GM23248 (cell line): Measurements from ENCODE around the gene PSEN2. TPM values are rescaled to one million over a fixed set of nuclear protein-coding genes. Genes with fewer than 3 reads are reported as not detected.

Experiments
- DNase-seq: peaks from one replicate; pipeline ENCODE4 v3.0.0-alpha.2; 2015
- H2AFZ ChIP-seq: fragments of 200-600 bp; sonication (generic); 2 replicates; pipeline ENCODE4 v1.6.1; 2016; ENCODE audit warnings: antibody characterized with exemption
- H3F3A ChIP-seq: fragments of 200-600 bp; sonication (generic); 2 replicates; pipeline ENCODE4 v1.6.1; 2016; ENCODE audit warnings: mild to moderate bottlenecking, antibody characterized with exemption, mixed run types; ENCODE audit not compliant: insufficient read depth
- H3K27ac ChIP-seq: fragments of 200-600 bp; sonication (generic); 2 replicates; pipeline ENCODE4 v1.5.1; 2016; ENCODE audit warnings: mild to moderate bottlenecking
- H3K27me3 ChIP-seq: fragments of 200-600 bp; sonication (generic); replicated peaks from 2 replicates; pipeline ENCODE4 v1.6.1; 2016; ENCODE audit warnings: mild to moderate bottlenecking; ENCODE audit not compliant: insufficient read depth
- H3K36me3 ChIP-seq: fragments of 200-600 bp; sonication (generic); 2 replicates; pipeline ENCODE4 v1.6.1; 2016; ENCODE audit warnings: low read depth, mild to moderate bottlenecking
- H3K4me1 ChIP-seq: fragments of 200-600 bp; sonication (generic); 2 replicates; pipeline ENCODE4 v1.6.1; 2016; ENCODE audit warnings: mild to moderate bottlenecking; ENCODE audit not compliant: insufficient read depth
- H3K4me2 ChIP-seq: fragments of 200-600 bp; sonication (generic); one replicate; pipeline ENCODE4 v1.6.1; 2016; ENCODE audit warnings: mild to moderate bottlenecking; ENCODE audit not compliant: unreplicated experiment
- H3K4me3 ChIP-seq: fragments of 200-600 bp; sonication (generic); 2 replicates; pipeline ENCODE4 v1.5.1; 2016; ENCODE audit warnings: mild to moderate bottlenecking
- H3K79me2 ChIP-seq: fragments of 200-600 bp; sonication (generic); 2 replicates; pipeline ENCODE4 v1.6.1; 2016; ENCODE audit warnings: mild to moderate bottlenecking; ENCODE audit not compliant: insufficient read depth
- H3K9ac ChIP-seq: fragments of 200-600 bp; sonication (generic); 2 replicates; pipeline ENCODE4 v1.6.1; 2016; ENCODE audit warnings: mild to moderate bottlenecking
- H3K9me2 ChIP-seq: fragments of 200-600 bp; sonication (generic); 2 replicates; pipeline ENCODE4 v1.6.1; 2016; ENCODE audit warnings: mixed run types, mild to moderate bottlenecking, moderate library complexity; ENCODE audit not compliant: insufficient read depth
- H3K9me3 ChIP-seq: fragments of 200-600 bp; sonication (generic); one replicate; pipeline ENCODE4 v1.6.1; 2017; ENCODE audit warnings: low read depth
- H4K20me1 ChIP-seq: fragments of 200-600 bp; sonication (generic); 2 replicates; pipeline ENCODE4 v1.6.0; 2016; ENCODE audit not compliant: insufficient read depth
- EZH2 ChIP-seq: fragments of 200-600 bp; sonication (generic); IDR thresholded peaks from 2 replicates; pipeline ENCODE4 v1.6.1; 2018; ENCODE audit warnings: antibody characterized with exemption, mild to moderate bottlenecking; ENCODE audit not compliant: insufficient read depth, poor library complexity, severe bottlenecking
- EZH2phosphoT487 ChIP-seq: fragments of 200-600 bp; sonication (generic); IDR thresholded peaks from 2 replicates; pipeline ENCODE4 v1.6.1; 2018; ENCODE audit warnings: antibody characterized with exemption, moderate library complexity, mild to moderate bottlenecking, low read depth; ENCODE audit not compliant: insufficient read depth
- WGBS, 2 experiments: methylation state at CpG; one replicate each; pipeline ENCODE4 v1.1.6; 2015 to 2017; ENCODE audit warnings: low lambda C conversion rate in 2 of 2, low coverage in 1 of 2; ENCODE audit errors: missing lambda C conversion rate in 2 of 2; 5-methylcytosine and 5-hydroxymethylcytosine counted together
- in situ Hi-C: fragments of 300-500 bp; cut with MboI; formaldehyde crosslinking; loops from 2 replicates; pipeline ENCODE4 v1.15.0; 2020
- polyA plus RNA-seq: library from polyadenylated mRNA; unstranded; fragments of >200 nt; fragmentation: Nextera tagmentation; extraction: Ambion mirVana; gene quantifications from 2 replicates; pipeline ENCODE4 v1.2.1, GENCODE V29; 2016
- total RNA-seq: library from RNA; depleted of rRNA; stranded (reverse); fragments of >200 nt; shearing (Covaris generic); gene quantifications from 2 replicates; pipeline ENCODE4 v1.2.3, GENCODE V29; 2014

PSEN2 gene
- total and polyA plus RNA-seq, 2 experiments from 2014 or later = 7.5 to 13.9 TPM

GRCh38 chr1:226937940-226938725, 67.7 kb downstream of the PSEN2 start:
- Histone ChIP-seq H3F3A (no peaks in the 10 kb centered on the region), H3K27ac (peak overlapping the region; percentile 94), H3K36me3 (no peaks in the 10 kb centered on the region), H3K9ac (peak overlapping the region; percentile 95), H4K20me1 (no peaks in the 10 kb centered on the region), H3K4me3 (peak overlapping the region; percentile 85; the same call in 1 of the 2 replicates), H3K9me2 (no peaks in the 10 kb centered on the region), H3K4me1 (peaks cover 8% of the 10 kb centered on the region), H3K4me2 (peak overlapping the region; percentile 94), H3K79me2 (no peaks in the 10 kb centered on the region), H2AFZ (peak overlapping the region; percentile 98), H3K27me3 (no peaks in the 10 kb centered on the region), H3K9me3 (peaks cover 5% of the 10 kb centered on the region)
- in situ Hi-C loops = no loop called here
- no peak for DNase-seq
- TF ChIP-seq EZH2 (no peak), EZH2phosphoT487 (no peak)
- WGBS, 2 experiments = 79 to 82% methylated on average over 10 of the region's 10 CpGs

DNA sequence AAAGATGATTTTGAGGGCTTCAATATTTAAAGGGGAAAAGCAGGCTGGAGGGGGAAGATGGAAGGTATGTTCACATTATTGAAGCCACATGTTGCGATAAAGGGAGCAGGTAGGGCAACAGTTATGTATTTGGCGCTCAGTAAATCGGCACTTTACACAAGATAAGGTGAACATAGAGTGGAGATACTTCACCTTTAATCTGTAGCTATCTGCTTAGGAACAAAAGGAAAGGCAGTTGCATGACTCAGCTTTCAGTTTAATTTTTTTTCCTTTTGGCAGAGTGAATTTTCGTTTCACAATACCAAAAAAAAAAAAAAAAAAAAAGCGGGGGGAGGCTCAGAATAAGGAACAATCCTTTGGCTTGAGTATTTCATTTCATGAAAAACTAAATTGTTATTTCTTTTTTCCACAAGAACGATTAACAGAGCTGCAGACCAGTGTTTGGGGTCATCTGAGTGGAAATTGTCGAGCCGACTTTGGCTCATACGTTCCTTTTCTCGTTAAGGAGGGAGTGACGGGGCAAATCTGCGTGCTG, 68.6 kb downstream of the PSEN2 start:
- H3K9me2 ChIP-seq = no peaks in the 10 kb centered on the region
- peak overlapping the region; percentile 94 for H3K27ac ChIP-seq
- peaks cover 8% of the 10 kb centered on the region for H3K4me1 ChIP-seq
- H3K4me2 ChIP-seq = peak overlapping the region; percentile 94
- peak overlapping the region; percentile 95 for H3K9ac ChIP-seq
- peak overlapping the region; percentile 98 for H2AFZ ChIP-seq
- H3K79me2 ChIP-seq = no peaks in the 10 kb centered on the region
- peak overlapping the region; percentile 85 for H3K4me3 ChIP-seq
- peak; percentile 77 for DNase-seq
- no peaks in the 10 kb centered on the region for H3F3A ChIP-seq
- WGBS, 2 experiments = 1 to 2% methylated on average over 12 of the region's 12 CpGs
- peaks cover 3% of the 10 kb centered on the region for H3K9me3 ChIP-seq
- H4K20me1 ChIP-seq = no peaks in the 10 kb centered on the region
- H3K36me3 ChIP-seq = no peaks in the 10 kb centered on the region
- H3K27me3 ChIP-seq = no peaks in the 10 kb centered on the region
- TF ChIP-seq EZH2 (no peak), EZH2phosphoT487 (no peak)
- in situ Hi-C loops = no loop called here

- peak overlapping the region; percentile 85 for H3K4me3 ChIP-seq
- no peaks in the 10 kb centered on the region for H3K9me3 ChIP-seq
- no peaks in the 10 kb centered on the region for H3K79me2 ChIP-seq
- no peaks in the 10 kb centered on the region for H3K36me3 ChIP-seq
- DNase-seq = no peak
- 0 to 1% methylated on average over 48 to 51 of the region's 51 CpGs for WGBS, 2 experiments
- no peaks in the 10 kb centered on the region for H3K27me3 ChIP-seq
- no peaks in the 10 kb centered on the region for H4K20me1 ChIP-seq
- peak overlapping the region; percentile 94 for H3K27ac ChIP-seq
- H3K9ac ChIP-seq = peak overlapping the region; percentile 95
- peak overlapping the region; percentile 98 for H2AFZ ChIP-seq
- TF ChIP-seq EZH2 (no peak), EZH2phosphoT487 (no peak)
- H3F3A ChIP-seq = no peaks in the 10 kb centered on the region
- in situ Hi-C loops = no loop called here
- no peaks in the 10 kb centered on the region for H3K9me2 ChIP-seq
- peaks cover 8% of the 10 kb centered on the region for H3K4me1 ChIP-seq
- peak overlapping the region; percentile 94 for H3K4me2 ChIP-seq
These were observed 69.1 kb downstream of the PSEN2 start for GRCh38 chr1:226939438-226940028.

DNA sequence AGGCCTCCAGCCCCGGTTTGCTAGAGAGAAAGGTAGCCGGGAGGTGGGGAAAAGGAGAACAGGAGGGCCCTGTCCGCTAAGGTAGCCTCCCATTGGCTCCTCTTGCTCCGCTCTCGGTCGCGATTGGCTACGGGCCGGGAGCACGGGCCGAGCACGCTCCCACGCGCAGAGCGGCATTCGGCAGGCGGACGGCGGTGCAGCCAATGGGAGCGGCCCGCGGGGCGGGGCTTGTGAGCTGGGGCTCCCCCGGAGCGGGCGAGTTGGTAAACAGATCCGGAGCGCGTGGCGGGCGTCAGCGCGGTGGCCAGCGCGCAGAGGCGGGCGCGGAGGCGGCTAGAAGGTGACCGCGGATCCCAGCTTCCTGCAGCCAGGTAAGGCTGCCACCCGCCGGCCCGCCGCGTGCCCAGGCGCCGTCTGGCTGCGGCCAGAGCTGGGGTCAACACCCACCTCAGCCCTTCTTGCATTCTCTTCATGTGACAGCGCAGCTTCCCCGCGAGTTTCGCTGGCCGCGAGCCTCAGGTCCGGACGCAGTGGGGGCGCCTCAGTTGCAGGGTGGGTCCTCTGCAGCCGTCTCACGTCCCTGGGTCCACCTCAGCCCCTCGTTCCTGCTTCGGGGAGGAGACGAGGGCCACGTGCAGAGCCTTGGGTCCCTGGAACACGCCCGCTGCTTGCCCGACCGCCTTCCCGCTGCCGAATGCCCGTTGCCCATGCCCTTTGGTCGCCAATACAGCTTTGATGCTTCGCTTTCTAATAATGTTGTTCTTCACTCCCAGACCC, 69.8 kb downstream of the PSEN2 start, which contains the start of gene COQ8A:
TSS of gene COQ8A (plus strand) at position 266 of the 777 bp plus-strand sequence. CDS start 21,092 bp downstream, outside the sequence.
- DNase-seq = peak; percentile 100
- Histone ChIP-seq H3K9ac (peak within 1 kb of the TSS; percentile 95), H2AFZ (peak within 1 kb of the TSS; percentile 98), H3K4me2 (peak within 1 kb of the TSS; percentile 95), H3K4me1 (peaks cover 8% of the 10 kb centered on the region), H3K9me3 (no peaks in the 10 kb centered on the region), H3K4me3 (peak within 1 kb of the TSS; percentile 85), H3F3A (no peaks in the 10 kb centered on the region), H3K36me3 (no peaks in the 10 kb centered on the region), H3K27me3 (no peaks in the 10 kb centered on the region), H4K20me1 (no peaks in the 10 kb centered on the region), H3K27ac (peak within 1 kb of the TSS; percentile 94), H3K79me2 (no peaks in the 10 kb centered on the region), H3K9me2 (no peaks in the 10 kb centered on the region)
- 0 to 1% methylated on average over 63 to 70 of the region's 73 CpGs for WGBS, 2 experiments
- in situ Hi-C loops = no loop called here
- TF ChIP-seq EZH2phosphoT487 (no peak), EZH2 (no peak)
